ENCODE measurements around the gene CKM. TPM values are rescaled to one million over a fixed set of nuclear protein-coding genes. Genes with fewer than 3 reads are reported as not detected.

The CKM gene
- total and polyA plus RNA-seq, 2 of the 4 experiments (the other 2 are of a cell fraction), result not detected

DNA sequence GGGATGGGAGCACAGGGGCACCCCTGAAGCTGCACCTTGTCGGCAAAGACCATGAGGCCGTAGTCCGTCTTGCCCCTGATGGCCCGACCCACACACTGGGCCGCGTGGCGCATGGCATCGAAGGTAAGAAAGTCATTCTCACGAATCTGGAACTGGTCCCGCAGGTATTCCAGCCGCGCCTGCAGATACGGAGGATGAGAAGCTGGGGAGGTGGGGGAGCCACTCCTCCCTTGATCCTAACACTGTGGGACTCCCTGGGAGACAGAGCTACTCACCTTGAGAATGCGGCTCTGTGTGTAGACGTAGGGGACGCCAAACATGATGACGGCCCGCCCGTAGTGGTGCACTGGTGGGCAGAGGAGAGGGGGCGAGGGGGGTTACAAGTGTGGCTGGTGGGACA lies 29.8 kb upstream of the CKM start (continued):
- no peak for TF ChIP-seq CEBPB (IDR thresholded peaks at IDR 0.05; ENCODE audit: low read depth, low read length)
- TF ChIP-seq MAZ (IDR thresholded peaks at IDR 0.05; ENCODE audit: borderline replicate concordance, low read depth, low read length), result no peak
- no peak for TF ChIP-seq NFE2L2 (IDR thresholded peaks at IDR 0.05; ENCODE audit: low read depth, low read length)

DNA sequence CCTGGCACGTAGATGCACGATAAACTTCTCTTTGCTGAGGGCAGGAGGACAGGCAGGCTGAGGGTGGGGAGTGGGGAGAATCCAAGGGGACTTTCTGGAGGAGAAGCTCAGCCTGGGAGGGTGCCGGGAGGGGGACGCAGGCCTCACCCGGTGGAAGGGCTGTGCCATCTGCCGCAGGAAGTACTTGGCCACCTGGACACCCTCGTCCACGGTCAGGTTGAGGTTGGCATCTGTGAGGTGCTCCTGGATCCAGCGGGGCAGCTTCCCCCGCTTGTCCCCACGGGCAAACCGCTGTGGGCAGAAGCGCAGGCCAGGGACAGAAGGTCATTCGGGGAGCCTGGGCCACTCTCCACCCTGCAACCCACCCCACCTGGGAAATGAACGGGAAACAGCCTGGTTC lies 29.4 kb upstream of the CKM start:
- Histone ChIP-seq H2BK15ac (ENCODE audit: low read depth, low read length) (no peak overlapping the region), H4K5ac (ENCODE audit: low read depth, low read length) (no peak overlapping the region), H3K9me3 (ENCODE audit: control insufficient read depth, insufficient read depth, low read length) (no peaks in the 10 kb centered on the region), H3K23ac (ENCODE audit: low read depth, low read length) (no peak overlapping the region), H3K27me3 (ENCODE audit: control insufficient read depth, insufficient read depth, low read length) (no peaks in the 10 kb centered on the region; the same call in 1 of the 2 replicates), H2AK9ac (replicated peaks; ENCODE audit: low read depth, low read length, poor library complexity) (no peak overlapping the region), H3K4me1 (ENCODE audit: control insufficient read depth, insufficient read depth, low read length) (no peaks in the 10 kb centered on the region), H3K4me2 (ENCODE audit: low read depth, low read length) (no peak overlapping the region), H3K27ac (ENCODE audit: insufficient read depth, low read length) (no peak overlapping the region), H2BK5ac (ENCODE audit: low read depth, low read length, poor library complexity, severe bottlenecking) (no peak overlapping the region), H4K91ac (ENCODE audit: insufficient read depth, low read depth, low read length) (no peak overlapping the region), H2BK20ac (ENCODE audit: low read depth, low read length) (no peak overlapping the region), H3K56ac (ENCODE audit: extremely low read depth, insufficient read depth, low read length) (no peak overlapping the region), H3K9ac (ENCODE audit: low read depth, low read length) (no peak overlapping the region), H3K14ac (replicated peaks; ENCODE audit: low read depth, low read length) (no peak overlapping the region), H3K36me3 (ENCODE audit: control insufficient read depth, insufficient read depth, low read length) (peaks cover 48% of the 10 kb centered on the region), H3K4me3 (ENCODE audit: insufficient read depth, low read depth, low read length) (no peak overlapping the region), H3K79me1 (ENCODE audit: low read depth in 1 of 2, low read length in 2 of 2) (peaks cover 0 to 10% of the 10 kb centered on the region in 2 experiments; a peak in 2 of 4 replicates), H3K4ac (ENCODE audit: low read depth, low read length) (no peak overlapping the region), H2BK120ac (ENCODE audit: low read depth, low read length) (no peak overlapping the region), H2AFZ (replicated peaks; ENCODE audit: low read length, poor library complexity) (no peak overlapping the region), H3K18ac (ENCODE audit: low read depth, low read length) (no peak overlapping the region), H4K20me1 (ENCODE audit: insufficient read depth, low read length) (peaks cover 15% of the 10 kb centered on the region), H3K9me1 (ENCODE audit: insufficient read depth, low read length) (peaks cover 2% of the 10 kb centered on the region; the same call in 1 of the 2 replicates), H4K8ac (ENCODE audit: low read depth in 2 of 2, low read length in 2 of 2) (no peak overlapping the region), H2AK5ac (ENCODE audit: low read depth, low read length) (no peak overlapping the region)
- BruUV-seq (replicated peaks), result no TSS peak
- ChIA-PET CTCF (no interaction called here), POLR2A (ENCODE audit: unreplicated experiment) (no interaction called here)
- ATAC-seq (ENCODE audit: low read depth) (no peak), DNase-seq (no peak)
- in situ Hi-C loops (cut with MboI; ENCODE audit: low sequenced_read_pairs) (no loop called here), intact Hi-C loops (cut with micrococcal nuclease) (no loop called here), dilution Hi-C loops (cut with HindIII; ENCODE audit: low sequenced_read_pairs, unreplicated experiment) (no loop called here)
- TF ChIP-seq POLR2A (IDR thresholded peaks at IDR 0.05; ENCODE audit: low read depth, low read length), result no peak
- no peak for TF ChIP-seq SMC3 (IDR thresholded peaks at IDR 0.05; ENCODE audit: low read depth, low read length)
- WGBS, 2 experiments (ENCODE audit: extremely low coverage in 2 of 2, insufficient read length in 1 of 2), result no CpG with 5 or more reads among the region's 15 CpGs

All from IMR-90 (cell line).